Smooth muscle cell (in vitro differentiated cells): ENCODE results near the gene CTNND1. TPM values are rescaled to one million over a fixed set of nuclear protein-coding genes. Genes with fewer than 3 reads are reported as not detected.

ENCODE experiments used
- DNase-seq: peaks from one replicate; lab custom pipeline; 2025; ENCODE audit not compliant: unreplicated experiment; lab: John Stamatoyannopoulos, UW
- H2AFZ ChIP-seq: fragments of 200-600 bp; sonication (generic); 2 replicates; pipeline ENCODE4 v1.6.0; 2016; ENCODE audit warnings: antibody characterized with exemption, low read depth, mild to moderate bottlenecking
- H3F3A ChIP-seq: fragments of 200-600 bp; sonication (generic); 2 replicates; pipeline ENCODE4 v1.6.0; 2017; ENCODE audit warnings: antibody characterized with exemption, low read depth
- H3K27ac ChIP-seq: fragments of 200-600 bp; sonication (generic); 2 replicates; pipeline ENCODE4 v1.5.1; 2016; ENCODE audit warnings: low read depth, mild to moderate bottlenecking
- H3K27me3 ChIP-seq: fragments of 200-600 bp; sonication (generic); 2 replicates; pipeline ENCODE4 v1.6.1; 2016; ENCODE audit warnings: low read depth, mild to moderate bottlenecking
- H3K36me3 ChIP-seq: fragments of 200-600 bp; sonication (generic); 2 replicates; pipeline ENCODE4 v1.5.1; 2016; ENCODE audit warnings: low read depth
- H3K4me1 ChIP-seq: fragments of 200-600 bp; sonication (generic); 2 replicates; pipeline ENCODE4 v1.5.1; 2016; ENCODE audit warnings: low read depth
- H3K4me2 ChIP-seq: fragments of 200-600 bp; sonication (generic); 2 replicates; pipeline ENCODE4 v1.6.0; 2016; ENCODE audit warnings: mild to moderate bottlenecking
- H3K4me3 ChIP-seq: fragments of 200-600 bp; sonication (generic); 2 replicates; pipeline ENCODE4 v1.5.1; 2016; ENCODE audit warnings: mild to moderate bottlenecking
- H3K79me2 ChIP-seq: fragments of 200-600 bp; sonication (generic); 2 replicates; pipeline ENCODE4 v1.6.0; 2016; ENCODE audit warnings: low read depth, mild to moderate bottlenecking
- H3K9ac ChIP-seq: fragments of 200-600 bp; sonication (generic); 2 replicates; pipeline ENCODE4 v1.6.0; 2016; ENCODE audit warnings: low read depth
- H3K9me3 ChIP-seq: fragments of 200-600 bp; sonication (generic); replicated peaks from 2 replicates; pipeline ENCODE4 v1.5.1; 2016; ENCODE audit warnings: low read depth
- H4K20me1 ChIP-seq: fragments of 200-600 bp; sonication (generic); 2 replicates; pipeline ENCODE4 v1.6.0; 2016; ENCODE audit warnings: low read depth
- CTCF ChIP-seq: fragments of 200-600 bp; sonication (generic); IDR thresholded peaks from 2 replicates; pipeline ENCODE4 v1.5.1; 2017; ENCODE audit warnings: borderline replicate concordance, mild to moderate bottlenecking, antibody characterized with exemption; ENCODE audit not compliant: insufficient read depth, poor library complexity, severe bottlenecking
- WGBS: methylation state at CpG from one replicate; pipeline ENCODE4 v1.1.7; 2016; ENCODE audit warnings: low lambda C conversion rate; 5-methylcytosine and 5-hydroxymethylcytosine counted together
- polyA plus RNA-seq: library from polyadenylated mRNA; unstranded; fragments of >200 nt; fragmentation: Nextera tagmentation; extraction: Ambion mirVana; gene quantifications from 2 replicates; pipeline ENCODE4 v1.2.1, GENCODE V29; 2016
- total RNA-seq: library from RNA; depleted of rRNA; stranded (reverse); fragments of >200 nt; gene quantifications from 2 replicates; pipeline ENCODE4 v1.2.3, GENCODE V29; 2014

The CTNND1 gene
- total and polyA plus RNA-seq, 2 experiments from 2014 or later, result 66.0 to 135 TPM

- no peak overlapping the region for H3K9ac ChIP-seq
- peaks cover 30% of the 10 kb centered on the region for H3K79me2 ChIP-seq
- H3K36me3 ChIP-seq, result no peaks in the 10 kb centered on the region
- TF ChIP-seq CTCF, result no peak
- H3F3A ChIP-seq, result peaks cover 21% of the 10 kb centered on the region
- H2AFZ ChIP-seq, result no peak overlapping the region
- no peaks in the 10 kb centered on the region for H3K27me3 ChIP-seq
- H3K4me1 ChIP-seq, result peaks cover 9% of the 10 kb centered on the region
- no peak for DNase-seq
- H3K9me3 ChIP-seq, result no peaks in the 10 kb centered on the region
- WGBS, result 96% methylated on average over 2 of the region's 2 CpGs
- H3K4me2 ChIP-seq, result no peak overlapping the region
- H4K20me1 ChIP-seq, result peaks cover 6% of the 10 kb centered on the region
- no peak overlapping the region for H3K27ac ChIP-seq
- no peak overlapping the region for H3K4me3 ChIP-seq
These were observed 17.2 kb upstream of the CTNND1 start for GRCh38 chr11:57744357-57744756.

- H3K27me3 ChIP-seq, result no peaks in the 10 kb centered on the region
- H3K9me3 ChIP-seq, result no peaks in the 10 kb centered on the region
- no peak for DNase-seq
- H3K4me1 ChIP-seq, result peaks cover 9% of the 10 kb centered on the region
- WGBS, result 97% methylated on average over 5 of the region's 5 CpGs
- H3K9ac ChIP-seq, result no peak overlapping the region
- peaks cover 13% of the 10 kb centered on the region for H3F3A ChIP-seq
- no peak overlapping the region for H3K4me3 ChIP-seq
- no peak overlapping the region for H3K4me2 ChIP-seq
- no peak for TF ChIP-seq CTCF
- H3K27ac ChIP-seq, result no peak overlapping the region
- no peaks in the 10 kb centered on the region for H3K36me3 ChIP-seq
- no peak overlapping the region for H2AFZ ChIP-seq
- peaks cover 6% of the 10 kb centered on the region for H4K20me1 ChIP-seq
- H3K79me2 ChIP-seq, result peaks cover 30% of the 10 kb centered on the region
These were observed 16.4 kb upstream of the CTNND1 start for GRCh38 chr11:57745206-57745605.

GRCh38 chr11:57746920-57747319, 14.7 kb upstream of the CTNND1 start:
- H3K4me1 ChIP-seq, result peaks cover 9% of the 10 kb centered on the region
- WGBS, result 96% methylated on average over 1 of the region's 1 CpG
- H4K20me1 ChIP-seq, result peaks cover 6% of the 10 kb centered on the region
- no peaks in the 10 kb centered on the region for H3K36me3 ChIP-seq
- H3K9ac ChIP-seq, result no peak overlapping the region
- DNase-seq, result no peak
- H3K27me3 ChIP-seq, result no peaks in the 10 kb centered on the region
- H3K9me3 ChIP-seq, result no peaks in the 10 kb centered on the region
- H3K79me2 ChIP-seq, result peaks cover 27% of the 10 kb centered on the region
- no peak overlapping the region for H2AFZ ChIP-seq
- peaks cover 9% of the 10 kb centered on the region for H3F3A ChIP-seq
- no peak for TF ChIP-seq CTCF
- no peak overlapping the region for H3K4me2 ChIP-seq
- no peak overlapping the region for H3K27ac ChIP-seq
- no peak overlapping the region for H3K4me3 ChIP-seq

GRCh38 chr11:57751176-57751575, 10.4 kb upstream of the CTNND1 start:
- no peaks in the 10 kb centered on the region for H4K20me1 ChIP-seq
- TF ChIP-seq CTCF, result no peak
- H3K4me1 ChIP-seq, result no peaks in the 10 kb centered on the region
- DNase-seq, result no peak
- H2AFZ ChIP-seq, result no peak overlapping the region
- H3F3A ChIP-seq, result peaks cover 9% of the 10 kb centered on the region
- H3K9me3 ChIP-seq, result no peaks in the 10 kb centered on the region
- H3K4me3 ChIP-seq, result no peak overlapping the region
- no peaks in the 10 kb centered on the region for H3K79me2 ChIP-seq
- no peak overlapping the region for H3K4me2 ChIP-seq
- no peak overlapping the region for H3K27ac ChIP-seq
- H3K27me3 ChIP-seq, result no peaks in the 10 kb centered on the region
- H3K36me3 ChIP-seq, result no peaks in the 10 kb centered on the region
- no peak overlapping the region for H3K9ac ChIP-seq
